Thyroid gland (tissue), 4 donors: ENCODE results near the gene HOXC11. TPM values are rescaled to one million over a fixed set of nuclear protein-coding genes. Genes with fewer than 3 reads are reported as not detected.

Source experiments
- DNase-seq, 2 donors: peaks; one replicate each; pipeline ENCODE4 v3.0.0-alpha.2; 2019
- H3K27ac ChIP-seq, 3 donors: fragments of 200-600 bp; sonication (generic); 1 replicate in 2 of 3; 2 replicates in 1 of 3; pipeline ENCODE4 v1.5.1; 2016 to 2019; ENCODE audit warnings: mild to moderate bottlenecking in 1 of 3, moderate library complexity in 1 of 3
- H3K27me3 ChIP-seq: fragments of 200-600 bp; sonication (generic); one replicate; pipeline ENCODE4 v1.5.1; 2019
- H3K36me3 ChIP-seq, 2 donors: fragments of 200-600 bp; sonication (generic); one replicate each; pipeline ENCODE4 v1.5.1; 2016 to 2019
- H3K4me1 ChIP-seq, 2 donors: fragments of 200-600 bp; sonication (generic); one replicate each; pipeline ENCODE4 v1.5.1; 2017 to 2019
- H3K4me3 ChIP-seq, 3 donors: fragments of 200-600 bp; sonication (generic); replicated peaks in 1 of 3; 1 replicate in 2 of 3; 2 replicates in 1 of 3; pipeline ENCODE4 v1.5.1; 2016; ENCODE audit warnings: mild to moderate bottlenecking in 1 of 3
- H3K9me3 ChIP-seq: fragments of 200-600 bp; sonication (generic); one replicate; pipeline ENCODE4 v1.5.1; 2017
- CTCF ChIP-seq, 6 experiments: fragments of 200-600 bp in 3 of 6; fragments of 450-650 bp in 3 of 6; sonication (generic) in 3 of 6; IDR thresholded peaks; one replicate each; pipeline ENCODE4 v1.5.1; 2016 to 2019; ENCODE audit warnings: antibody characterized with exemption in 6 of 6, mild to moderate bottlenecking in 2 of 6, inconsistent platforms in 1 of 6, moderate library complexity in 1 of 6
- POLR2A ChIP-seq, 2 donors: fragments of 450-650 bp; IDR thresholded peaks; one replicate each; pipeline ENCODE4 v1.6.1; 2017; ENCODE audit warnings: antibody characterized with exemption in 2 of 2, mild to moderate bottlenecking in 2 of 2, moderate library complexity in 1 of 2
- WGBS, 2 donors: methylation state at CpG; one replicate each; pipeline ENCODE4 v1.1.5; 2017; 5-methylcytosine and 5-hydroxymethylcytosine counted together
- intact Hi-C: fragments of 100-400 bp; cut with DNase I; formaldehyde crosslinking; loops from one replicate; pipeline ENCODE4 v1.15.1; 2023
- total RNA-seq, 4 donors: library from RNA; depleted of rRNA; stranded (reverse); fragments of >200 nt; gene quantifications; one replicate each; pipeline ENCODE4 v1.2.3, GENCODE V29; 2016

Gene HOXC11
- total RNA-seq, 4 donors from 2014 or later, result not detected

- no peak for DNase-seq
- Histone ChIP-seq H3K27ac (no peak overlapping the region), H3K36me3 (no peaks in the 10 kb centered on the region), H3K9me3 (no peaks in the 10 kb centered on the region), H3K4me1 (peaks cover 5 to 14% of the 10 kb centered on the region in 2 donors), H3K27me3 (peaks cover 73% of the 10 kb centered on the region), H3K4me3 (no peak overlapping the region)
- intact Hi-C loops, result no loop called here
- 8 to 13% methylated on average over 17 to 19 of the region's 19 CpGs for WGBS, 2 donors
- TF ChIP-seq POLR2A (IDR thresholded peaks at IDR 0.05) (no peak), CTCF (IDR thresholded peaks at IDR 0.05) (no peak)
These were observed 18.9 kb upstream of the HOXC11 start for GRCh38 chr12:53953831-53954693.

DNA sequence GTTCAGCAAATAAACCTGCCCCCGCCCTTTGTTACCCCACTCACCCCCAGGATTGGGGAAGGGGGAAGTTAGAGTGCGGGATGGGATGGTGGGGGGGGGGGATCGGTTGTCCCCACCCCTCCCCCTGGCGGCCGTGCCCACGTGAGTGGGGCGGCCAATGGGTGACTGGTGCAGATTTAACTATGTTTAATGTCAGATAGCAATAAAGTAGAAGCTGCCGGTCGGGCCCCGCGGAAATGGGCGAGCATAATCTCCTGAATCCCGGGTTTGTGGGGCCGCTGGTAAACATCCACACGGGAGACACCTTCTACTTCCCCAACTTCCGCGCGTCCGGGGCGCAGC, 18.3 kb upstream of the HOXC11 start, which contains the start of gene HOXC12:
TSS of gene HOXC12 (plus strand) at position 210 of the 342 bp plus-strand sequence. CDS start at position 237, 27 bp downstream.
- Histone ChIP-seq H3K27me3 (peaks cover 79% of the 10 kb centered on the region), H3K27ac (no peak within 1 kb of the TSS), H3K36me3 (no peaks in the 10 kb centered on the region), H3K4me3 (no peak within 1 kb of the TSS), H3K4me1 (peaks cover 5 to 14% of the 10 kb centered on the region in 2 donors), H3K9me3 (no peaks in the 10 kb centered on the region)
- TF ChIP-seq CTCF (IDR thresholded peaks at IDR 0.05) (no peak), POLR2A (IDR thresholded peaks at IDR 0.05) (no peak)
- DNase-seq, result no peak
- WGBS, 2 donors, result 3% methylated on average over 16 to 20 of the region's 20 CpGs
- intact Hi-C loops, result no loop called here

- Histone ChIP-seq H3K4me1 (peaks cover 5 to 14% of the 10 kb centered on the region in 2 donors), H3K27me3 (peaks cover 81% of the 10 kb centered on the region), H3K4me3 (no peak overlapping the region), H3K36me3 (no peaks in the 10 kb centered on the region), H3K9me3 (no peaks in the 10 kb centered on the region), H3K27ac (no peak overlapping the region)
- WGBS, 2 donors, result 4% methylated on average over 29 to 59 of the region's 86 CpGs
- no peak for DNase-seq
- TF ChIP-seq CTCF (IDR thresholded peaks at IDR 0.05), result no peak
- no peak for TF ChIP-seq POLR2A (IDR thresholded peaks at IDR 0.05)
- intact Hi-C loops, result no loop called here
These were observed 17.7 kb upstream of the HOXC11 start for GRCh38 chr12:53955036-53955775.

GRCh38 chr12:53955776-53956250, 17.1 kb upstream of the HOXC11 start:
- Histone ChIP-seq H3K4me1 (peaks cover 5 to 16% of the 10 kb centered on the region in 2 donors), H3K27ac (no peak overlapping the region), H3K4me3 (no peak overlapping the region), H3K9me3 (no peaks in the 10 kb centered on the region), H3K36me3 (no peaks in the 10 kb centered on the region), H3K27me3 (peaks cover 81% of the 10 kb centered on the region)
- 6 to 7% methylated on average over 10 of the region's 10 CpGs for WGBS, 2 donors
- intact Hi-C loops, result no loop called here
- DNase-seq, result no peak
- no peak for TF ChIP-seq CTCF (IDR thresholded peaks at IDR 0.05)
- TF ChIP-seq POLR2A (IDR thresholded peaks at IDR 0.05), result no peak
